Nephron (organoid): ENCODE results near the gene STRN3.

ENCODE experiments used
- H3K27ac Mint-ChIP-seq, 3 experiments: 2 replicates each; pipeline ENCODE4 v1.8.0; 2020; ENCODE audit warnings: mixed read lengths in 3 of 3, mild to moderate bottlenecking in 2 of 3, moderate library complexity in 1 of 3
- H3K27me3 Mint-ChIP-seq: 2 replicates; pipeline ENCODE4 v1.8.0; 2021; ENCODE audit warnings: low read depth, mild to moderate bottlenecking, moderate library complexity, mixed read lengths
- H3K36me3 Mint-ChIP-seq: 2 replicates; pipeline ENCODE4 v1.8.0; 2020; ENCODE audit warnings: low read depth, mixed read lengths
- H3K4me1 Mint-ChIP-seq: 2 replicates; pipeline ENCODE4 v1.8.0; 2020; ENCODE audit warnings: mixed read lengths
- H3K4me3 Mint-ChIP-seq, 3 experiments: 2 replicates each; pipeline ENCODE4 v1.8.0; 2020; ENCODE audit warnings: mild to moderate bottlenecking in 3 of 3, mixed read lengths in 3 of 3, moderate library complexity in 2 of 3
- H3K9me3 Mint-ChIP-seq: 2 replicates; pipeline ENCODE4 v1.8.0; 2020; ENCODE audit warnings: mixed read lengths
- TF ChIP-seq, protein P1 (sequence below), 3 experiments: fragments of 200-600 bp; sonication (generic); IDR thresholded peaks; one replicate each; pipeline ENCODE4 v1.5.0; 2021; ENCODE audit warnings: antibody characterized with exemption in 3 of 3; ENCODE audit not compliant: unreplicated experiment in 3 of 3

Gene STRN3

DNA sequence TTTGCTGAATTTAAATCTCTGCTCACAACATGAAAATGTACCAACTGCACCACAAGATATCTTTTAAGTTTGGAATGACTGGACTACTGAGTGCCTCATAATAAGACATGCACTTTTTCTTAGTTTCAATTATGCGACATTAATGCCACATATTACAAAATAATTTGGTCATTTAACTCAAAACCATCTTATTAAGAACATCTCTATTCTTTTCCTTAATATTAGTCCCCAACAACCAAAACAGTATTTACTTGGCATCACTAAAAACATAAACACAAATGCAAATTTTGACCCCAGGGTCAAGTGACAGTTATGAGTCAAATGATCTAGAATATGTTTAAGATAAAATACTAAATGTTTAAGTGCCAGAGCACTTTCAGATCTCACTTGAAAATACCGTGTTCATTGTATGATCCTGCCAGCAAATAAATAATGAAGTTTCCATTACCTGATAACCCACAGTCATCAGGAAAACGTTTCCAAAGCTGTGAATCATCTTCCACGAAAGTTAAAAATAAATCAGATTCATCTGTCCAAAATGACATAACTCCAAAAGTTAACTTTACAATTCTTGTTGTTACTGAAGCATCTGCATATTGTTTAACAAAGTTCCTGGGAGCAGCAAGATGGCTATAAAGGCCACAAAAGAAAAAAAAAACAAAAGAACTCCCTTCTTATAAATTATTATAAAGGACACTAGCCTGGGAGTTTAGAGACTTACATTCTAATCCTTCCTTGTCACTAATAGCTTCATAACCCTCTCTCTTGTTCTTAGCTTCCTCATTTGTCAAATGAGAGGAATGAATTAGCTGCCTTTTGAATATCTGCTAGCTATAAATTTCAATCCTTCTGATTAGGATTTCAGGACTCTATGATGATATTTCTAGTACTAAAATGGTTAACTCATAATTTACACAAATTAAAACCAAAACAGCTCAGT lies 31.2 kb downstream of the STRN3 start:
- Mint-ChIP-seq H3K27me3 (no peaks in the 10 kb centered on the region), H3K36me3 (peaks cover 34% of the 10 kb centered on the region), H3K4me3 (no peak overlapping the region), H3K27ac (peak overlapping the region; percentile 16 to 76 (median 33)), H3K4me1 (peaks cover 37% of the 10 kb centered on the region), H3K9me3 (peaks cover 28% of the 10 kb centered on the region)
- TF ChIP-seq, protein P1, sequence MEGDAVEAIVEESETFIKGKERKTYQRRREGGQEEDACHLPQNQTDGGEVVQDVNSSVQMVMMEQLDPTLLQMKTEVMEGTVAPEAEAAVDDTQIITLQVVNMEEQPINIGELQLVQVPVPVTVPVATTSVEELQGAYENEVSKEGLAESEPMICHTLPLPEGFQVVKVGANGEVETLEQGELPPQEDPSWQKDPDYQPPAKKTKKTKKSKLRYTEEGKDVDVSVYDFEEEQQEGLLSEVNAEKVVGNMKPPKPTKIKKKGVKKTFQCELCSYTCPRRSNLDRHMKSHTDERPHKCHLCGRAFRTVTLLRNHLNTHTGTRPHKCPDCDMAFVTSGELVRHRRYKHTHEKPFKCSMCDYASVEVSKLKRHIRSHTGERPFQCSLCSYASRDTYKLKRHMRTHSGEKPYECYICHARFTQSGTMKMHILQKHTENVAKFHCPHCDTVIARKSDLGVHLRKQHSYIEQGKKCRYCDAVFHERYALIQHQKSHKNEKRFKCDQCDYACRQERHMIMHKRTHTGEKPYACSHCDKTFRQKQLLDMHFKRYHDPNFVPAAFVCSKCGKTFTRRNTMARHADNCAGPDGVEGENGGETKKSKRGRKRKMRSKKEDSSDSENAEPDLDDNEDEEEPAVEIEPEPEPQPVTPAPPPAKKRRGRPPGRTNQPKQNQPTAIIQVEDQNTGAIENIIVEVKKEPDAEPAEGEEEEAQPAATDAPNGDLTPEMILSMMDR (IDR thresholded peaks at IDR 0.05; ENCODE audit: unreplicated experiment in 3 of 3): no peak

DNA sequence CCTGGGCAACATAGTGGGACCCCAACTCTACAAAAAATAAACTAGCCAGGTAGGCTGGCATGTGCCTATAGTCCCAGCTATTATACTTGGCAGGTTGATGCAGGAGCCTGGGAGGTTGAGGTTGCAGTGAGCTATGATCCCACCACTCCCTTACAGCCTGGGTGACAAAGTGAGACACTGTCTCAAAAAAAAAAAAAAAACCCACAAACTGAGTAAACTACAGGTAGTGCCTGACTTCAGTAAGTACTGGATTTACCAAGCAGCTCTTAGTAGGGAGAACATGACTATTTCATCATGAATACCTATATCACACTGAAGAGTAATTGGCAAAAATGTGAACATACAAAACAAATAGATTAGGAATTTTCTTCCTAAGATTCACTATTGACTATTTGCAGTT lies 33.1 kb downstream of the STRN3 start:
- Mint-ChIP-seq H3K27me3 (no peaks in the 10 kb centered on the region), H3K4me3 (no peak overlapping the region), H3K4me1 (peaks cover 49% of the 10 kb centered on the region), H3K9me3 (peaks cover 14% of the 10 kb centered on the region), H3K27ac (no peak overlapping the region), H3K36me3 (peaks cover 19% of the 10 kb centered on the region)
- TF ChIP-seq, protein P1 (IDR thresholded peaks at IDR 0.05; ENCODE audit: unreplicated experiment in 3 of 3): no peak

DNA sequence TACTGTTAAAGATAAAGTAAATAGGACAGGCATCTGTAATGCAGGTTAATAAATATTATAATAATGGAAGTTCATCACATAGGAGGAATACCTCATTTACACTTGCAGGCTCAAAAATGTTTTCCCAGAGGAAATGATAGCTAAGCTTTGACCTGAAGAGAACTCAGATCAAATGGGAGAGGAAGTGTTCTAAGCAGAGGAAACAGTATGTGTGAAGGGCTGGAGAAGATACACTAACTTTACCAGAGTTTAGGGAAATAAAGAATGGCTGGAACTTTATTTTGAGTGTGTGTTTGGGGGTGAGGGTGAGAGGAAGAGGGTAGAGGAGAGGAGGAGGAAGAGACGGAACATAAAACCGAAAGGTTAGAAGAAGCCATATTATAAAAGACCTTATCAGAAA lies 34.8 kb downstream of the STRN3 start:
- Mint-ChIP-seq H3K4me1 (peaks cover 46% of the 10 kb centered on the region), H3K36me3 (peaks cover 4% of the 10 kb centered on the region), H3K4me3 (no peak overlapping the region), H3K9me3 (no peaks in the 10 kb centered on the region), H3K27me3 (no peaks in the 10 kb centered on the region), H3K27ac (peak overlapping the region in 1 of 3 experiments; percentile 4)
- TF ChIP-seq, protein P1 (IDR thresholded peaks at IDR 0.05; ENCODE audit: unreplicated experiment in 3 of 3): no peak

DNA sequence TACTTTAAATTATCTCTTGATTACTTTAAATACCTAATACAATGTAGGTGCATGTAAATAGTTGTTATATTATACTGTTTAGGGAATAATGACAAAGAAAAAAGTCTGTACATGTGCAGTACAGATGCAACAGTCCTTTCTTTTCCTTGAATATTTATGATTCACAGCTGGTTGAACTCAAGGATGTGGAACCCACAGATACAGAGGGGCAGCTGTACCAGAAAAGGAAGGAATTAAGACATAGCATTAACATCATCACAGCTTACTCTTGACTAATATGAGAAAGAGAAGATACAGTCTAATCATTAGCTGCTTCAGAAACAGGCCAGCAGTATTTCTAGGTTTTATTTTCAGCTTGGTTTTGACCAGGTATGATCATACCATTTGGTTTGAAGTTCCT lies 35.4 kb downstream of the STRN3 start:
- peaks cover 6% of the 10 kb centered on the region for H3K36me3 Mint-ChIP-seq
- peaks cover 48% of the 10 kb centered on the region for H3K4me1 Mint-ChIP-seq
- no peaks in the 10 kb centered on the region for H3K9me3 Mint-ChIP-seq
- TF ChIP-seq, protein P1 (IDR thresholded peaks at IDR 0.05; ENCODE audit: unreplicated experiment in 3 of 3): no peak
- H3K27me3 Mint-ChIP-seq: no peaks in the 10 kb centered on the region
- no peak overlapping the region for H3K4me3 Mint-ChIP-seq
- H3K27ac Mint-ChIP-seq: peak overlapping the region in 1 of 3 experiments; percentile 72

DNA sequence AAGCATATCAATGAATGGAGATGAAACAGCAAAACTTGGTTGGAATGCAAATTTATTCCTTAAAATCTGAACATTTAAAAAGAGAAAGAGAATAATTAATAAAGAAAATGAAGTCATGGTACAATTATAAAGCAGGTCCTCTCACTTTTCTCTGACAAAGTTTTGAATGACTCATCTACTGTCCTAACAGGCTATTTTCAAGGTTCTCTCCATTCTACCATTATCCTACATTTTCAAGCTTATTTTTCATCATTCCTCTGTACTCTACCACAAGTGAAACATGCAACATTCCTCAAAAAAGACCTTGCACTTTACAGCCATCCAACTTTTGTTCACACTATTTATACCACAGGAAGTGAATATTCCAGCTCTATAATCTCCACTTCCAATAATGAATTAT lies 37.7 kb downstream of the STRN3 start:
- no peaks in the 10 kb centered on the region for H3K27me3 Mint-ChIP-seq
- H3K27ac Mint-ChIP-seq: peak overlapping the region in 2 of 3 experiments; percentile 21 to 78

More for the DNA sequence above, 37.7 kb downstream of the STRN3 start:
- Mint-ChIP-seq H3K4me3 (no peak overlapping the region), H3K9me3 (no peaks in the 10 kb centered on the region), H3K36me3 (peaks cover 11% of the 10 kb centered on the region), H3K4me1 (peaks cover 36% of the 10 kb centered on the region)
- TF ChIP-seq, protein P1 (IDR thresholded peaks at IDR 0.05; ENCODE audit: unreplicated experiment in 3 of 3): no peak
